H1 (cell line): ENCODE results near the gene RAPGEF1. TPM values are rescaled to one million over a fixed set of nuclear protein-coding genes. Genes with fewer than 3 reads are reported as not detected.

ENCODE experiments used
- CTCF ChIA-PET: fragments of 300-600 bp; sonication (Branson Sonifier 250); formaldehyde crosslinking; loops from one replicate; lab custom pipeline; 2021; ENCODE audit not compliant: partially characterized antibody; lab: Charles Lee
- POLR2A ChIA-PET: fragments of 300-600 bp; sonication (Branson Sonifier 250); formaldehyde crosslinking; loops from one replicate; lab custom pipeline; 2021; ENCODE audit warnings: inconsistent platforms; ENCODE audit not compliant: partially characterized antibody; lab: Charles Lee
- DNase-seq, 2 experiments: peaks; one replicate each; pipeline versions ENCODE4 v3.0.0 to v3.0.0-alpha.2; 2010 to 2022; ENCODE audit warnings: low spot score in 2 of 2, low read depth in 1 of 2, mixed read lengths in 1 of 2
- FAIRE-seq: peaks from 2 replicates; lab custom pipeline; 2011; peaks lifted over from hg19 to GRCh38; lab: Jason Lieb, UNC
- H2AFZ ChIP-seq: 2 replicates; pipeline ENCODE4 v1.8.1; 2012; ENCODE audit warnings: low read length, inconsistent platforms
- H2AK5ac ChIP-seq: 2 replicates; pipeline ENCODE4 v1.6.1; 2013; ENCODE audit warnings: low read depth, low read length
- H2BK120ac ChIP-seq: replicated peaks from 2 replicates; pipeline ENCODE3; 2013; ENCODE audit warnings: low read depth, low read length, inconsistent platforms
- H2BK12ac ChIP-seq: 2 replicates; pipeline ENCODE4 v1.6.1; 2013; ENCODE audit warnings: low read depth, low read length
- H2BK15ac ChIP-seq: 2 replicates; pipeline ENCODE4 v1.6.1; 2013; ENCODE audit warnings: low read length
- H2BK20ac ChIP-seq: 2 replicates; pipeline ENCODE4 v1.6.1; 2013; ENCODE audit warnings: low read length
- H2BK5ac ChIP-seq: 2 replicates; pipeline ENCODE4 v1.6.1; 2013; ENCODE audit warnings: low read depth, low read length
- H3K14ac ChIP-seq: 2 replicates; pipeline ENCODE4 v1.6.1; 2013; ENCODE audit warnings: inconsistent platforms; ENCODE audit not compliant: insufficient read length
- H3K18ac ChIP-seq: 2 replicates; pipeline ENCODE4 v1.6.1; 2013; ENCODE audit warnings: low read length; ENCODE audit errors: extremely low read depth
- H3K23ac ChIP-seq: 2 replicates; pipeline ENCODE4 v1.6.1; 2013; ENCODE audit warnings: inconsistent platforms; ENCODE audit not compliant: insufficient read length
- H3K23me2 ChIP-seq: 2 replicates; pipeline ENCODE4 v1.6.1; 2013; ENCODE audit warnings: low read depth, low read length
- H3K27ac ChIP-seq: 2 replicates; pipeline ENCODE4 v1.6.1; 2011; ENCODE audit warnings: low read depth, low read length, inconsistent platforms
- H3K27me3 ChIP-seq, 4 experiments: replicated peaks in 1 of 4; 1 replicate in 1 of 4; 2 replicates in 3 of 4; pipeline versions ENCODE4 v1.6.1 to v1.8.1; 2011 to 2013; ENCODE audit warnings: low read length in 3 of 4, mild to moderate bottlenecking in 3 of 4, inconsistent platforms in 2 of 4, mixed read lengths in 2 of 4, moderate library complexity in 1 of 4; ENCODE audit not compliant: control insufficient read depth in 3 of 4, insufficient read depth in 3 of 4; ENCODE audit errors: extremely low read depth in 1 of 4
- H3K36me3 ChIP-seq, 4 experiments: 2 replicates each; pipeline versions ENCODE4 v1.6.1 to v1.8.1; 2011 to 2013; ENCODE audit warnings: mild to moderate bottlenecking in 4 of 4, low read length in 3 of 4, moderate library complexity in 2 of 4, control low read depth in 1 of 4, inconsistent platforms in 1 of 4; ENCODE audit not compliant: insufficient read depth in 4 of 4, control insufficient read depth in 2 of 4
- H3K4ac ChIP-seq: replicated peaks from 2 replicates; pipeline ENCODE3; 2013; ENCODE audit warnings: low read length, low read depth, mixed read lengths, inconsistent platforms; ENCODE audit not compliant: insufficient read length
- H3K4me1 ChIP-seq, 4 experiments: replicated peaks in 1 of 4; 1 replicate in 1 of 4; 2 replicates in 3 of 4; pipeline versions ENCODE4 v1.6.1 to v1.8.1; 2011 to 2013; ENCODE audit warnings: low read length in 3 of 4, inconsistent platforms in 2 of 4, mixed read lengths in 1 of 4; ENCODE audit not compliant: insufficient read depth in 4 of 4, control insufficient read depth in 3 of 4
- H3K4me2 ChIP-seq, 2 experiments: 2 replicates each; pipeline versions ENCODE4 v1.6.1 to v1.8.1; 2011 to 2013; ENCODE audit warnings: low read depth in 2 of 2, low read length in 2 of 2, control low read depth in 1 of 2, inconsistent platforms in 1 of 2, mild to moderate bottlenecking in 1 of 2; ENCODE audit not compliant: insufficient read depth in 1 of 2
- H3K4me3 ChIP-seq, 4 experiments: fragments of 200-600, 300-600 bp in 1 of 4; sonication (generic), shearing (Covaris generic), sonication (Bioruptor Twin) in 1 of 4; 2 replicates each; pipeline versions ENCODE4 v1.5.1 to v1.8.1; 2011 to 2016; ENCODE audit warnings: low read length in 4 of 4, low read depth in 3 of 4, control low read depth in 2 of 4, inconsistent platforms in 2 of 4, mild to moderate bottlenecking in 2 of 4, mixed read lengths in 1 of 4, moderate library complexity in 1 of 4; ENCODE audit not compliant: insufficient read depth in 2 of 4; ENCODE audit errors: extremely low read depth in 1 of 4
- H3K56ac ChIP-seq: replicated peaks from 2 replicates; pipeline ENCODE3; 2013; ENCODE audit warnings: low read depth, mild to moderate bottlenecking, mixed read lengths, low read length, inconsistent platforms; ENCODE audit not compliant: insufficient read length
- H3K79me1 ChIP-seq: 2 replicates; pipeline ENCODE4 v1.6.1; 2013; ENCODE audit warnings: low read depth, low read length, control low read depth
- H3K79me2 ChIP-seq, 2 experiments: 2 replicates each; pipeline versions ENCODE4 v1.6.1 to v1.8.1; 2012 to 2013; ENCODE audit warnings: low read length in 2 of 2, mild to moderate bottlenecking in 2 of 2, inconsistent platforms in 1 of 2; ENCODE audit not compliant: insufficient read depth in 2 of 2, control insufficient read depth in 1 of 2
- H3K9ac ChIP-seq, 4 experiments: replicated peaks in 1 of 4; 1 replicate in 1 of 4; 2 replicates in 3 of 4; pipeline versions ENCODE4 v1.6.1 to v1.8.1; 2011 to 2013; ENCODE audit warnings: low read depth in 3 of 4, low read length in 3 of 4, control low read depth in 2 of 4, mild to moderate bottlenecking in 2 of 4, moderate library complexity in 2 of 4, inconsistent platforms in 1 of 4; ENCODE audit errors: extremely low read depth in 1 of 4
- H3K9me3 ChIP-seq, 2 experiments: 2 replicates each; pipeline versions ENCODE4 v1.6.1 to v1.8.1; 2012 to 2013; ENCODE audit warnings: mild to moderate bottlenecking in 2 of 2, moderate library complexity in 2 of 2, control low read depth in 1 of 2, inconsistent platforms in 1 of 2, low read depth in 1 of 2, low read length in 1 of 2, mixed read lengths in 1 of 2; ENCODE audit not compliant: insufficient read depth in 2 of 2
- H4K20me1 ChIP-seq, 2 experiments: replicated peaks in 1 of 2; 2 replicates each; pipeline versions ENCODE3 to v1.8.1; 2011 to 2013; ENCODE audit warnings: inconsistent platforms in 2 of 2, low read length in 2 of 2, mild to moderate bottlenecking in 1 of 2; ENCODE audit not compliant: insufficient read depth in 2 of 2, control insufficient read depth in 1 of 2
- H4K5ac ChIP-seq: 2 replicates; pipeline ENCODE4 v1.6.1; 2013; ENCODE audit warnings: low read length, low read depth, mixed read lengths, inconsistent platforms; ENCODE audit not compliant: insufficient read length
- H4K8ac ChIP-seq: 2 replicates; pipeline ENCODE4 v1.8.0; 2013; ENCODE audit warnings: mild to moderate bottlenecking, moderate library complexity, low read length, inconsistent platforms; ENCODE audit not compliant: insufficient read depth; ENCODE audit errors: extremely low read depth
- H4K91ac ChIP-seq: replicated peaks from 2 replicates; pipeline ENCODE3; 2013; ENCODE audit warnings: low read length, mixed read lengths, inconsistent platforms; ENCODE audit not compliant: insufficient read length
- BRCA1 ChIP-seq: IDR thresholded peaks from 2 replicates; pipeline ENCODE4 v1.6.1; 2012; ENCODE audit warnings: low read depth, low read length, improper control_type of control experiment
- CEBPB ChIP-seq: IDR thresholded peaks from 2 replicates; pipeline ENCODE4 v1.6.1; 2012; ENCODE audit warnings: low read depth, low read length
- KDM4A ChIP-seq: IDR thresholded peaks from one replicate; pipeline ENCODE4 v1.7.1; 2012; ENCODE audit warnings: low read depth, mild to moderate bottlenecking, moderate library complexity, low read length, inconsistent platforms; ENCODE audit not compliant: severe bottlenecking
- MAFK ChIP-seq: IDR thresholded peaks from 2 replicates; pipeline ENCODE4 v1.6.1; 2012; ENCODE audit warnings: low read depth, mild to moderate bottlenecking, improper control_type of control experiment, low read length
- NRF1 ChIP-seq: IDR thresholded peaks from 2 replicates; pipeline ENCODE4 v1.6.1; 2011; ENCODE audit warnings: mild to moderate bottlenecking, low read depth, low read length, improper control_type of control experiment
- RAD21 ChIP-seq, 2 experiments: IDR thresholded peaks in 1 of 2; conservative IDR thresholded peaks in 1 of 2; 2 replicates each; pipeline ENCODE4 v1.6.1; 2011; ENCODE audit warnings: low read depth in 2 of 2, low read length in 2 of 2, improper control_type of control experiment in 1 of 2, inconsistent platforms in 1 of 2, mild to moderate bottlenecking in 1 of 2, moderate library complexity in 1 of 2
- RFX5 ChIP-seq: IDR thresholded peaks from 2 replicates; pipeline ENCODE4 v1.6.1; 2011; ENCODE audit warnings: low read depth, low read length, improper control_type of control experiment, borderline replicate concordance
- SP1 ChIP-seq: IDR thresholded peaks from 2 replicates; pipeline ENCODE4 v1.6.1; 2011; ENCODE audit warnings: low read depth, low read length
- SRF ChIP-seq: IDR thresholded peaks from 2 replicates; pipeline ENCODE4 v1.6.1; 2011; ENCODE audit warnings: mild to moderate bottlenecking, low read depth, low read length, moderate library complexity
- TAF7 ChIP-seq: optimal IDR thresholded peaks from 2 replicates; pipeline ENCODE3; 2011; ENCODE audit warnings: low read depth, mild to moderate bottlenecking, inconsistent platforms, low read length, moderate library complexity, borderline replicate concordance
- WGBS, 2 experiments: shearing (Covaris generic) in 1 of 2; methylation state at CpG; one replicate each; pipeline versions ENCODE4 v1.1.6 to v1.1.7; 2013 to 2015; ENCODE audit warnings: low lambda C conversion rate in 2 of 2, mixed read lengths in 2 of 2, inconsistent platforms in 1 of 2, low coverage in 1 of 2, missing lambda C conversion rate in 1 of 2; ENCODE audit not compliant: insufficient replicate concordance in 2 of 2, insufficient coverage in 1 of 2, insufficient read length in 1 of 2; ENCODE audit errors: extremely low coverage in 1 of 2, missing lambda C conversion rate in 1 of 2; 5-methylcytosine and 5-hydroxymethylcytosine counted together
- polyA plus RNA-seq, 7 experiments: library from polyadenylated mRNA; depleted of rRNA in 3 of 7; stranded (reverse) in 5 of 7; unstranded in 2 of 7; fragments of >200 nt in 5 of 7; fragments of 200-250 nt in 2 of 7; gene quantifications; 1 replicate in 5 of 7; 2 replicates in 1 of 7; 4 replicates in 1 of 7; pipeline versions ENCODE4 v1.2.1 to v1.2.3, GENCODE V29; 2011 to 2013; ENCODE audit warnings: missing spikeins in 2 of 7, mixed read lengths in 2 of 7
- total RNA-seq: library from RNA; stranded (reverse); fragmentation: NEBNext Ultra II Directional; extraction: Animal tissue kit (Norgen Biotek cat#: 25700); gene quantifications from 2 replicates; pipeline ENCODE4 v1.2.1, GENCODE V29; 2021

RAPGEF1 gene
- total and polyA plus RNA-seq, 2 of the 8 experiments (the other 6 are each of a cell fraction or from before 2014, with no cell fraction given): 29.7 to 78.9 TPM

GRCh38 chr9:131693651-131694597 is 46.0 kb downstream of the RAPGEF1 start:
- H3K23ac ChIP-seq: no peak overlapping the region
- no peak overlapping the region for H3K14ac ChIP-seq
- no peak overlapping the region for H3K18ac ChIP-seq
- no peak overlapping the region; the same call in 1 of the 2 replicates for H4K8ac ChIP-seq
- POLR2A ChIA-PET: interaction anchor here (1.1 to 1.8 kb wide), 6 partner anchors 12 to 85 kb away, joined by 3 to 5 read pairs (median 4); no protein-coding TSS in a partner anchor
- H3K4me2 ChIP-seq: no peak overlapping the region
- no peaks in the 10 kb centered on the region for H3K23me2 ChIP-seq
- H4K5ac ChIP-seq: no peak overlapping the region
- no peaks in the 10 kb centered on the region for H3K27me3 ChIP-seq
- no peak overlapping the region for H3K27ac ChIP-seq
- peaks cover 3% of the 10 kb centered on the region for H3K79me1 ChIP-seq
- H3K56ac ChIP-seq: no peak overlapping the region
- H2AK5ac ChIP-seq: peak overlapping the region; percentile 98
- CTCF ChIA-PET: interaction anchor here (0.8 to 1.5 kb wide), 5 partner anchors 13 to 105 kb away, joined by 3 read pairs; no protein-coding TSS in a partner anchor
- FAIRE-seq (no peak), DNase-seq (no peak)
- peak overlapping the region; percentile 88 for H2BK20ac ChIP-seq
- H3K4me3 ChIP-seq: no peak overlapping the region
- peaks cover 0 to 7% of the 10 kb centered on the region in 2 experiments for H4K20me1 ChIP-seq
- no peaks in the 10 kb centered on the region for H3K36me3 ChIP-seq
- no peak overlapping the region for H2AFZ ChIP-seq
- H2BK120ac ChIP-seq: no peak overlapping the region
- peak overlapping the region; percentile 93; the same call in 1 of the 2 replicates for H2BK15ac ChIP-seq
- no peak overlapping the region for H4K91ac ChIP-seq
- H3K4me1 ChIP-seq: peaks cover 16 to 37% (median 29%) of the 10 kb centered on the region in 4 experiments
- H2BK5ac ChIP-seq: peak overlapping the region; percentile 76
- no peaks in the 10 kb centered on the region for H3K9me3 ChIP-seq
- H3K79me2 ChIP-seq: peaks cover 3 to 58% of the 10 kb centered on the region in 2 experiments; a peak in 3 of 4 replicates
- no peak for TF ChIP-seq RAD21 (IDR thresholded peaks at IDR 0.05 in 1 of 2, conservative IDR thresholded peaks at IDR 0.05 in 1 of 2; ENCODE audit: low read depth in 2 of 2, low read length in 2 of 2)
- no peak for TF ChIP-seq SP1
- no peak for TF ChIP-seq SRF
- TF ChIP-seq MAFK: no peak
- TF ChIP-seq RFX5: no peak
- no peak for TF ChIP-seq NRF1
- no peak for TF ChIP-seq BRCA1
- no peak for TF ChIP-seq CEBPB
- no peak for TF ChIP-seq KDM4A
- no peak for TF ChIP-seq TAF7
- H2BK12ac ChIP-seq: 0 out of 2 replicates have a peak overlapping the region, but pooled peaks have one; percentile 54
- WGBS, 2 experiments: 95% methylated on average over 4 of the region's 4 CpGs; no CpG with 5 or more reads in 1 of the 2 experiments
- H3K4ac ChIP-seq: no peak overlapping the region
- H3K9ac ChIP-seq: no peak overlapping the region
